Measurements from ENCODE around the gene UIMC1.
"Not testable (repeated sequence)": the region's sequence is repeated elsewhere in the genome, so short reads cannot be mapped to it uniquely, and the experiment has no call there.

The UIMC1 gene

GRCh38 chr5:177006265-177006972 is at the start of gene UIMC1:
Gene UIMC1 (minus strand): TSS chr5:177006779. CDS start chr5:176982615, 24,164 bp downstream.
- in situ Hi-C loops (cut with MboI; ENCODE audit: low sequenced_read_pairs), result no loop called here

GRCh38 chr5:177049285-177049684 is 42.7 kb upstream of the UIMC1 start:
- in situ Hi-C loops (cut with MboI; ENCODE audit: low sequenced_read_pairs), result no loop called here

GRCh38 chr5:177048531-177048930 is 42.0 kb upstream of the UIMC1 start:
- in situ Hi-C loops (cut with MboI; ENCODE audit: low sequenced_read_pairs), result not testable (repeated sequence)

GRCh38 chr5:177045631-177046030 is 39.1 kb upstream of the UIMC1 start:
- in situ Hi-C loops (cut with MboI; ENCODE audit: low sequenced_read_pairs), result no loop called here

- in situ Hi-C loops (cut with MboI; ENCODE audit: low sequenced_read_pairs), result no loop called here
Observed at GRCh38 chr5:177044641-177045040, 38.1 kb upstream of the UIMC1 start.

GRCh38 chr5:177043958-177044357 is 37.4 kb upstream of the UIMC1 start:
- in situ Hi-C loops (cut with MboI; ENCODE audit: low sequenced_read_pairs), result no loop called here

GRCh38 chr5:177043114-177043513 is 36.5 kb upstream of the UIMC1 start:
- in situ Hi-C loops (cut with MboI; ENCODE audit: low sequenced_read_pairs), result no loop called here

GRCh38 chr5:177041936-177042335 is 35.4 kb upstream of the UIMC1 start:
- in situ Hi-C loops (cut with MboI; ENCODE audit: low sequenced_read_pairs), result no loop called here

- in situ Hi-C loops (cut with MboI; ENCODE audit: low sequenced_read_pairs), result no loop called here
Observed at GRCh38 chr5:177040814-177041420, 34.3 kb upstream of the UIMC1 start.

- in situ Hi-C loops (cut with MboI; ENCODE audit: low sequenced_read_pairs), result no loop called here
Observed at GRCh38 chr5:177036921-177037320, 30.3 kb upstream of the UIMC1 start.

- in situ Hi-C loops (cut with MboI; ENCODE audit: low sequenced_read_pairs), result no loop called here
Observed at GRCh38 chr5:177036443-177036842, 29.9 kb upstream of the UIMC1 start.

GRCh38 chr5:177035976-177036375 is 29.4 kb upstream of the UIMC1 start:
- in situ Hi-C loops (cut with MboI; ENCODE audit: low sequenced_read_pairs), result no loop called here

- in situ Hi-C loops (cut with MboI; ENCODE audit: low sequenced_read_pairs), result no loop called here
Observed at GRCh38 chr5:177029498-177029897, 22.9 kb upstream of the UIMC1 start.

GRCh38 chr5:177027665-177028064 is 21.1 kb upstream of the UIMC1 start:
- in situ Hi-C loops (cut with MboI; ENCODE audit: low sequenced_read_pairs), result no loop called here

- in situ Hi-C loops (cut with MboI; ENCODE audit: low sequenced_read_pairs), result no loop called here
Observed at GRCh38 chr5:177025101-177025601, 18.6 kb upstream of the UIMC1 start.

GRCh38 chr5:177024559-177024958 is 18.0 kb upstream of the UIMC1 start:
- in situ Hi-C loops (cut with MboI; ENCODE audit: low sequenced_read_pairs), result no loop called here

- in situ Hi-C loops (cut with MboI; ENCODE audit: low sequenced_read_pairs), result no loop called here
Observed at GRCh38 chr5:177023303-177023664, 16.7 kb upstream of the UIMC1 start.

- in situ Hi-C loops (cut with MboI; ENCODE audit: low sequenced_read_pairs), result no loop called here
Observed at GRCh38 chr5:177022386-177023302, 16.1 kb upstream of the UIMC1 start, which contains the start of gene ZNF346. Gene ZNF346 (plus strand): TSS chr5:177022696. CDS start chr5:177022739, 43 bp downstream.

- in situ Hi-C loops (cut with MboI; ENCODE audit: low sequenced_read_pairs), result no loop called here
Observed at GRCh38 chr5:177020033-177020432, 13.5 kb upstream of the UIMC1 start.

GRCh38 chr5:177018341-177018740 is 11.8 kb upstream of the UIMC1 start:
- in situ Hi-C loops (cut with MboI; ENCODE audit: low sequenced_read_pairs), result no loop called here

GRCh38 chr5:177015156-177015555 is 8.6 kb upstream of the UIMC1 start:
- in situ Hi-C loops (cut with MboI; ENCODE audit: low sequenced_read_pairs), result no loop called here
